Calu3 (cell line): ENCODE data around the gene RHBDF1. TPM values are rescaled to one million over a fixed set of nuclear protein-coding genes. Genes with fewer than 3 reads are reported as not detected.

ENCODE experiments used
- BruUV-seq: library from RNA; stranded (reverse); fragments of 400-500 nt; replicated peaks from 2 replicates; lab custom pipeline; 2021; lab: Mats Ljungman, UMichigan
- CTCF ChIA-PET: fragments of 300-600 bp; sonication (Branson Sonifier 250); formaldehyde crosslinking; loops from one replicate; lab custom pipeline; 2022; ENCODE audit warnings: antibody characterized with exemption; lab: Charles Lee
- DNase-seq: peaks from one replicate; pipeline ENCODE4 v3.0.0; 2022
- H3K27ac Mint-ChIP-seq: one replicate; pipeline ENCODE4 v1.8.0; 2022; ENCODE audit warnings: mixed read lengths; ENCODE audit not compliant: unreplicated experiment
- H3K27me3 Mint-ChIP-seq: one replicate; pipeline ENCODE4 v1.8.0; 2022; ENCODE audit warnings: mixed read lengths; ENCODE audit not compliant: unreplicated experiment
- H3K36me3 Mint-ChIP-seq: one replicate; pipeline ENCODE4 v1.8.0; 2022; ENCODE audit warnings: mild to moderate bottlenecking, moderate library complexity, mixed read lengths; ENCODE audit not compliant: insufficient read depth, unreplicated experiment
- H3K4me1 Mint-ChIP-seq: one replicate; pipeline ENCODE4 v1.8.0; 2022; ENCODE audit warnings: mild to moderate bottlenecking, low read depth, mixed read lengths; ENCODE audit not compliant: unreplicated experiment
- H3K4me3 Mint-ChIP-seq: one replicate; pipeline ENCODE4 v1.8.0; 2022; ENCODE audit warnings: mild to moderate bottlenecking, low read depth, moderate library complexity, mixed read lengths; ENCODE audit not compliant: unreplicated experiment
- H3K9me3 Mint-ChIP-seq: one replicate; pipeline ENCODE4 v1.8.0; 2022; ENCODE audit warnings: low read depth, mixed read lengths; ENCODE audit not compliant: unreplicated experiment
- CTCF ChIP-seq: fragments of 200-600 bp; IDR thresholded peaks from one replicate; pipeline ENCODE4 v1.8.0; 2022; ENCODE audit warnings: antibody characterized with exemption; ENCODE audit not compliant: unreplicated experiment
- intact Hi-C: fragments of 100-400 bp; cut with micrococcal nuclease; formaldehyde crosslinking; loops from one replicate; pipeline ENCODE4 v1.10.0; 2022; ENCODE audit not compliant: unreplicated experiment
- total RNA-seq: library from RNA; stranded (reverse); gene quantifications from 2 replicates; pipeline ENCODE4 v1.2.3, GENCODE V29; 2022

The RHBDF1 gene
- total RNA-seq, 1 experiment from 2014 or later, result 60.2 TPM

- no peak for TF ChIP-seq CTCF
- no peak for DNase-seq
- H3K27me3 Mint-ChIP-seq, result no peaks in the 10 kb centered on the region
Observed at GRCh38 chr16:37511-37910, 34.9 kb downstream of the RHBDF1 start.

GRCh38 chr16:36336-36984, 36.0 kb downstream of the RHBDF1 start:
- no peak for DNase-seq
- H3K36me3 Mint-ChIP-seq, result peaks cover 19% of the 10 kb centered on the region
- H3K9me3 Mint-ChIP-seq, result no peaks in the 10 kb centered on the region
- peaks cover 26% of the 10 kb centered on the region for H3K4me1 Mint-ChIP-seq
- H3K27me3 Mint-ChIP-seq, result no peaks in the 10 kb centered on the region
- no peak overlapping the region for H3K27ac Mint-ChIP-seq
- no TSS peak for BruUV-seq
- no peak overlapping the region for H3K4me3 Mint-ChIP-seq
- TF ChIP-seq CTCF, result no peak
- CTCF ChIA-PET, result no interaction called here
- intact Hi-C loops, result no loop called here

More at GRCh38 chr16:37511-37910, 34.9 kb downstream of the RHBDF1 start:
- intact Hi-C loops, result no loop called here
- H3K4me1 Mint-ChIP-seq, result peaks cover 35% of the 10 kb centered on the region
- CTCF ChIA-PET, result interaction anchor here (2.2 kb wide), 1 partner anchor 16 kb away, joined by 12 read pairs; the partner anchor contains the start of genes POLR3K and SNRNP25
- H3K9me3 Mint-ChIP-seq, result no peaks in the 10 kb centered on the region
- peaks cover 25% of the 10 kb centered on the region for H3K36me3 Mint-ChIP-seq
- H3K4me3 Mint-ChIP-seq, result no peak overlapping the region
- no peak overlapping the region for H3K27ac Mint-ChIP-seq
- no TSS peak for BruUV-seq

- no peak overlapping the region for H3K27ac Mint-ChIP-seq
Observed at GRCh38 chr16:35678-36305, 36.6 kb downstream of the RHBDF1 start.

GRCh38 chr16:35011-35677, 37.3 kb downstream of the RHBDF1 start:
- intact Hi-C loops, result no loop called here
- no peak overlapping the region for H3K27ac Mint-ChIP-seq
- H3K4me1 Mint-ChIP-seq, result peaks cover 26% of the 10 kb centered on the region
- TF ChIP-seq CTCF, result no peak
- DNase-seq, result no peak
- H3K4me3 Mint-ChIP-seq, result no peak overlapping the region
- H3K27me3 Mint-ChIP-seq, result no peaks in the 10 kb centered on the region
- BruUV-seq, result no TSS peak
- CTCF ChIA-PET, result no interaction called here
- H3K36me3 Mint-ChIP-seq, result peaks cover 13% of the 10 kb centered on the region
- no peaks in the 10 kb centered on the region for H3K9me3 Mint-ChIP-seq

More at GRCh38 chr16:35678-36305, 36.6 kb downstream of the RHBDF1 start:
- peaks cover 13% of the 10 kb centered on the region for H3K36me3 Mint-ChIP-seq
- H3K9me3 Mint-ChIP-seq, result no peaks in the 10 kb centered on the region
- CTCF ChIA-PET, result no interaction called here
- no peaks in the 10 kb centered on the region for H3K27me3 Mint-ChIP-seq
- peaks cover 26% of the 10 kb centered on the region for H3K4me1 Mint-ChIP-seq
- no peak for DNase-seq
- no peak for TF ChIP-seq CTCF
- no peak overlapping the region for H3K4me3 Mint-ChIP-seq
- no TSS peak for BruUV-seq
- intact Hi-C loops, result no loop called here
